ENCODE results near the gene SULT2B1. TPM values are rescaled to one million over a fixed set of nuclear protein-coding genes. Genes with fewer than 3 reads are reported as not detected.

Gene SULT2B1
- total RNA-seq, 1 donor from 2014 or later: 1.6 TPM

GRCh38 chr19:48606463-48607358, 54.7 kb downstream of the SULT2B1 start, which contains the start of gene SPACA4:
SPACA4 (plus strand) TSS chr19:48606742; CDS start chr19:48606979, 237 bp downstream.
- H3K27me3 ChIP-seq: no peaks in the 10 kb centered on the region
- no peak for DNase-seq (ENCODE audit: low spot score)
- no peaks in the 10 kb centered on the region for H3K4me1 ChIP-seq
- Mint-ChIP-seq H3K4me1 (no peaks in the 10 kb centered on the region), H3K4me3 (no peak within 1 kb of the TSS), H3K36me3 (no peaks in the 10 kb centered on the region), H3K27me3 (ENCODE audit: insufficient read depth, low read depth) (no peaks in the 10 kb centered on the region), H3K27ac (no peak within 1 kb of the TSS), H3K9me3 (no peaks in the 10 kb centered on the region)
- H2AFZ ChIP-seq (replicated peaks): no peak within 1 kb of the TSS
- H3F3A ChIP-seq (ENCODE audit: low read depth): no peaks in the 10 kb centered on the region
- no peaks in the 10 kb centered on the region for H3K36me3 ChIP-seq
- no peak within 1 kb of the TSS for H3K4me2 ChIP-seq
- no peaks in the 10 kb centered on the region for H3K79me2 ChIP-seq (ENCODE audit: low read depth)
- H3K4me3 ChIP-seq: no peak within 1 kb of the TSS
- no peak within 1 kb of the TSS for H3K27ac ChIP-seq
- no peak within 1 kb of the TSS for H3K9ac ChIP-seq
- TF ChIP-seq EZH2 (IDR thresholded peaks at IDR 0.05): no peak
- TF ChIP-seq EZH2phosphoT487 (IDR thresholded peaks at IDR 0.05): no peak
- TF ChIP-seq CTCF (IDR thresholded peaks at IDR 0.05): no peak
- H4K20me1 ChIP-seq (ENCODE audit: low read depth): no peaks in the 10 kb centered on the region
- H3K9me3 ChIP-seq (ENCODE audit: low read depth): no peaks in the 10 kb centered on the region

GRCh38 chr19:48607359-48607755, 55.4 kb downstream of the SULT2B1 start:
- TF ChIP-seq EZH2phosphoT487 (IDR thresholded peaks at IDR 0.05) (no peak), CTCF (IDR thresholded peaks at IDR 0.05) (no peak), EZH2 (IDR thresholded peaks at IDR 0.05) (no peak)
- Mint-ChIP-seq H3K9me3 (no peaks in the 10 kb centered on the region), H3K36me3 (no peaks in the 10 kb centered on the region), H3K4me3 (no peak overlapping the region), H3K4me1 (no peaks in the 10 kb centered on the region), H3K27ac (no peak overlapping the region), H3K27me3 (ENCODE audit: insufficient read depth, low read depth) (no peaks in the 10 kb centered on the region)
- Histone ChIP-seq H3K4me1 (no peaks in the 10 kb centered on the region), H3K36me3 (no peaks in the 10 kb centered on the region), H3F3A (ENCODE audit: low read depth) (no peaks in the 10 kb centered on the region), H3K79me2 (ENCODE audit: low read depth) (no peaks in the 10 kb centered on the region), H3K27me3 (no peaks in the 10 kb centered on the region), H4K20me1 (ENCODE audit: low read depth) (no peaks in the 10 kb centered on the region), H3K4me2 (no peak overlapping the region), H2AFZ (replicated peaks) (no peak overlapping the region), H3K9me3 (ENCODE audit: low read depth) (no peaks in the 10 kb centered on the region), H3K27ac (no peak overlapping the region), H3K4me3 (no peak overlapping the region), H3K9ac (no peak overlapping the region)
- no peak for DNase-seq (ENCODE audit: low spot score)

- Histone ChIP-seq H3K36me3 (no peaks in the 10 kb centered on the region), H3K27me3 (no peaks in the 10 kb centered on the region), H3K27ac (no peak overlapping the region), H3K4me1 (peaks cover 5% of the 10 kb centered on the region), H3F3A (ENCODE audit: low read depth) (peaks cover 4% of the 10 kb centered on the region), H4K20me1 (ENCODE audit: low read depth) (no peaks in the 10 kb centered on the region), H3K4me2 (no peak overlapping the region), H3K4me3 (no peak overlapping the region), H3K9ac (no peak overlapping the region), H3K79me2 (ENCODE audit: low read depth) (no peaks in the 10 kb centered on the region), H3K9me3 (ENCODE audit: low read depth) (no peaks in the 10 kb centered on the region), H2AFZ (replicated peaks) (peak overlapping the region; percentile 94)
- peak; percentile 68 for DNase-seq (ENCODE audit: low spot score)
- Mint-ChIP-seq H3K27ac (peak overlapping the region; percentile 93), H3K4me1 (peaks cover 4% of the 10 kb centered on the region), H3K4me3 (peak overlapping the region; percentile 38), H3K27me3 (ENCODE audit: insufficient read depth, low read depth) (no peaks in the 10 kb centered on the region), H3K9me3 (no peaks in the 10 kb centered on the region), H3K36me3 (no peaks in the 10 kb centered on the region)
- TF ChIP-seq EZH2 (IDR thresholded peaks at IDR 0.05) (no peak), CTCF (IDR thresholded peaks at IDR 0.05) (peak; percentile 65)
These were observed 56.9 kb downstream of the SULT2B1 start for GRCh38 chr19:48608798-48609263.
